HEK293 (cell line): Measurements from ENCODE around the gene DCAF5.

Experiments used
- CTCF ChIA-PET: fragments of 350-600 bp; formaldehyde crosslinking; extraction: SDS; loops from one replicate; lab custom pipeline; 2021; ENCODE audit warnings: antibody characterized with exemption; lab: Yijun Ruan, JAX
- POLR2A ChIA-PET: fragments of 300-600 bp; formaldehyde crosslinking; extraction: SDS; loops from one replicate; lab custom pipeline; 2020; ENCODE audit warnings: antibody characterized with exemption, inconsistent platforms; lab: Yijun Ruan, JAX
- H3K27ac ChIP-seq: fragments of 200-500 bp; sonication (Bioruptor generic); 2 replicates; pipeline ENCODE4 v1.5.1; 2014; ENCODE audit warnings: low read depth, low read length, control low read depth, inconsistent platforms; ENCODE audit errors: extremely low read depth
- H3K36me3 ChIP-seq, 2 experiments: fragments of 200-500 bp in 1 of 2; sonication (Bioruptor generic) in 1 of 2; 1 replicate in 1 of 2; 2 replicates in 1 of 2; pipeline ENCODE4 v1.5.1; 2014 to 2017; ENCODE audit warnings: inconsistent platforms in 2 of 2, low read length in 2 of 2; ENCODE audit not compliant: control insufficient read depth in 2 of 2, insufficient read depth in 1 of 2
- H3K4me1 ChIP-seq: fragments of 200-500 bp; sonication (Bioruptor generic); 2 replicates; pipeline ENCODE4 v1.5.1; 2014; ENCODE audit warnings: mild to moderate bottlenecking, low read length, inconsistent platforms; ENCODE audit not compliant: control insufficient read depth, insufficient read depth
- H3K4me3 ChIP-seq: 2 replicates; pipeline ENCODE4 v1.5.1; 2011; ENCODE audit warnings: low read depth, mild to moderate bottlenecking, control low read depth, low read length, moderate library complexity
- H3K9me3 ChIP-seq: fragments of 200-500 bp; sonication (Bioruptor generic); 2 replicates; pipeline ENCODE4 v1.5.1; 2014; ENCODE audit warnings: low read depth, low read length, inconsistent platforms; ENCODE audit not compliant: control insufficient read depth, insufficient read depth
- GFI1B ChIP-seq: fragments of 450-650 bp; formaldehyde crosslinking; IDR thresholded peaks from 2 replicates; pipeline ENCODE4 v1.5.1; 2016; ENCODE audit warnings: missing biosample characterization, missing genetic modification characterization
- GLI2 ChIP-seq: fragments of 450-650 bp; formaldehyde crosslinking; IDR thresholded peaks from 2 replicates; pipeline ENCODE4; 2017; ENCODE audit warnings: missing biosample characterization, missing genetic modification characterization, low read depth, borderline replicate concordance
- PRDM1 ChIP-seq: fragments of 450-650 bp; formaldehyde crosslinking; IDR thresholded peaks from 2 replicates; pipeline ENCODE4; 2016; ENCODE audit warnings: missing biosample characterization, missing genetic modification characterization
- ZBTB11 ChIP-seq: fragments of 450-650 bp; formaldehyde crosslinking; conservative IDR thresholded peaks from 2 replicates; pipeline ENCODE4 v1.5.1; 2016; ENCODE audit warnings: low read depth, missing biosample characterization, missing genetic modification characterization
- ZBTB17 ChIP-seq: fragments of 450-650 bp; formaldehyde crosslinking; IDR thresholded peaks from 2 replicates; pipeline ENCODE4 v1.5.1; 2016; ENCODE audit warnings: missing biosample characterization, missing genetic modification characterization
- ZBTB48 ChIP-seq: fragments of 450-650 bp; formaldehyde crosslinking; IDR thresholded peaks from 2 replicates; pipeline ENCODE4 v1.5.1; 2016; ENCODE audit warnings: missing biosample characterization, missing genetic modification characterization
- ZIC2 ChIP-seq: fragments of 450-650 bp; formaldehyde crosslinking; IDR thresholded peaks from 2 replicates; pipeline ENCODE4 v1.5.1; 2016; ENCODE audit warnings: missing biosample characterization, missing genetic modification characterization
- ZNF10 ChIP-seq: fragments of 450-650 bp; formaldehyde crosslinking; IDR thresholded peaks from 2 replicates; pipeline ENCODE4 v1.5.1; 2017; ENCODE audit warnings: missing biosample characterization, missing genetic modification characterization
- ZNF114 ChIP-seq: fragments of 450-650 bp; formaldehyde crosslinking; IDR thresholded peaks from 2 replicates; pipeline ENCODE4 v1.5.0; 2017; ENCODE audit warnings: missing biosample characterization, missing genetic modification characterization
- ZNF140 ChIP-seq: fragments of 450-650 bp; formaldehyde crosslinking; IDR thresholded peaks from 2 replicates; pipeline ENCODE4 v1.5.1; 2016; ENCODE audit warnings: missing biosample characterization, missing genetic modification characterization
- ZNF292 ChIP-seq: fragments of 450-650 bp; formaldehyde crosslinking; IDR thresholded peaks from 2 replicates; pipeline ENCODE4 v1.5.1; 2016; ENCODE audit warnings: low read depth, missing biosample characterization, missing genetic modification characterization, borderline replicate concordance
- ZNF514 ChIP-seq: fragments of 450-650 bp; formaldehyde crosslinking; IDR thresholded peaks from 2 replicates; pipeline ENCODE4 v1.5.1; 2016; ENCODE audit warnings: missing biosample characterization, missing genetic modification characterization
- ZNF530 ChIP-seq: fragments of 450-650 bp; formaldehyde crosslinking; IDR thresholded peaks from 2 replicates; pipeline ENCODE4 v1.5.1; 2016; ENCODE audit warnings: low read depth, missing biosample characterization, missing genetic modification characterization
- ZNF629 ChIP-seq: fragments of 450-650 bp; formaldehyde crosslinking; IDR thresholded peaks from 2 replicates; pipeline ENCODE4 v1.5.1; 2017; ENCODE audit warnings: missing biosample characterization, missing genetic modification characterization
- ZNF654 ChIP-seq: fragments of 450-650 bp; formaldehyde crosslinking; IDR thresholded peaks from 2 replicates; pipeline ENCODE4 v1.5.1; 2016; ENCODE audit warnings: low read depth, missing biosample characterization, missing genetic modification characterization
- ZNF660 ChIP-seq: fragments of 450-650 bp; IDR thresholded peaks from 2 replicates; pipeline ENCODE4 v1.5.1; 2018; ENCODE audit warnings: missing biosample characterization, mild to moderate bottlenecking, missing genetic modification characterization
- ZNF677 ChIP-seq: fragments of 450-650 bp; IDR thresholded peaks from 2 replicates; pipeline ENCODE4 v1.5.0; 2018; ENCODE audit warnings: missing biosample characterization, mild to moderate bottlenecking, missing genetic modification characterization, moderate library complexity
- ZNF76 ChIP-seq: fragments of 450-650 bp; formaldehyde crosslinking; IDR thresholded peaks from 2 replicates; pipeline ENCODE4; 2016; ENCODE audit warnings: low read depth, missing biosample characterization, missing genetic modification characterization, borderline replicate concordance
- ZNF843 ChIP-seq: fragments of 450-650 bp; formaldehyde crosslinking; IDR thresholded peaks from 2 replicates; pipeline ENCODE4 v1.5.1; 2016; ENCODE audit warnings: missing biosample characterization, missing genetic modification characterization
- TF ChIP-seq, protein P1 (sequence below): fragments of 450-650 bp; formaldehyde crosslinking; IDR thresholded peaks from 2 replicates; pipeline ENCODE4 v1.5.1; 2017; ENCODE audit warnings: missing biosample characterization, missing genetic modification characterization
- TF ChIP-seq, protein P2 (sequence below): fragments of 450-650 bp; formaldehyde crosslinking; IDR thresholded peaks from 2 replicates; pipeline ENCODE4 v1.5.1; 2016; ENCODE audit warnings: missing biosample characterization, missing genetic modification characterization
- TF ChIP-seq, protein P3 (sequence below): fragments of 450-650 bp; formaldehyde crosslinking; IDR thresholded peaks from 2 replicates; pipeline ENCODE4 v1.5.1; 2016; ENCODE audit warnings: missing biosample characterization, missing genetic modification characterization

DCAF5 gene

GRCh38 chr14:69131176-69131575 is 21.7 kb downstream of the DCAF5 start:
- H3K4me3 ChIP-seq, result no peak overlapping the region
- ChIA-PET POLR2A (no interaction called here), CTCF (interaction anchor here (0.6 to 2.7 kb wide), 8 partner anchors 8 to 416 kb away, joined by 3 to 18 read pairs (median 4); no protein-coding TSS in a partner anchor)
- no peak overlapping the region for H3K27ac ChIP-seq
- H3K9me3 ChIP-seq, result no peaks in the 10 kb centered on the region
- H3K36me3 ChIP-seq, result no peaks in the 10 kb centered on the region; a peak in 1 of 3 replicates
- TF ChIP-seq ZNF514 (tag by site-specific recombination) (no peak), ZNF140 (tag by site-specific recombination) (no peak), ZIC2 (no peak), ZNF629 (0 out of 2 replicates have a peak, but pooled peaks have one; percentile 40), ZNF114 (no peak)
- TF ChIP-seq, protein P1, sequence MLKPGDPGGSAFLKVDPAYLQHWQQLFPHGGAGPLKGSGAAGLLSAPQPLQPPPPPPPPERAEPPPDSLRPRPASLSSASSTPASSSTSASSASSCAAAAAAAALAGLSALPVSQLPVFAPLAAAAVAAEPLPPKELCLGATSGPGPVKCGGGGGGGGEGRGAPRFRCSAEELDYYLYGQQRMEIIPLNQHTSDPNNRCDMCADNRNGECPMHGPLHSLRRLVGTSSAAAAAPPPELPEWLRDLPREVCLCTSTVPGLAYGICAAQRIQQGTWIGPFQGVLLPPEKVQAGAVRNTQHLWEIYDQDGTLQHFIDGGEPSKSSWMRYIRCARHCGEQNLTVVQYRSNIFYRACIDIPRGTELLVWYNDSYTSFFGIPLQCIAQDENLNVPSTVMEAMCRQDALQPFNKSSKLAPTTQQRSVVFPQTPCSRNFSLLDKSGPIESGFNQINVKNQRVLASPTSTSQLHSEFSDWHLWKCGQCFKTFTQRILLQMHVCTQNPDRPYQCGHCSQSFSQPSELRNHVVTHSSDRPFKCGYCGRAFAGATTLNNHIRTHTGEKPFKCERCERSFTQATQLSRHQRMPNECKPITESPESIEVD (tag by site-specific recombination), result peak; percentile 84
- TF ChIP-seq, protein P2, sequence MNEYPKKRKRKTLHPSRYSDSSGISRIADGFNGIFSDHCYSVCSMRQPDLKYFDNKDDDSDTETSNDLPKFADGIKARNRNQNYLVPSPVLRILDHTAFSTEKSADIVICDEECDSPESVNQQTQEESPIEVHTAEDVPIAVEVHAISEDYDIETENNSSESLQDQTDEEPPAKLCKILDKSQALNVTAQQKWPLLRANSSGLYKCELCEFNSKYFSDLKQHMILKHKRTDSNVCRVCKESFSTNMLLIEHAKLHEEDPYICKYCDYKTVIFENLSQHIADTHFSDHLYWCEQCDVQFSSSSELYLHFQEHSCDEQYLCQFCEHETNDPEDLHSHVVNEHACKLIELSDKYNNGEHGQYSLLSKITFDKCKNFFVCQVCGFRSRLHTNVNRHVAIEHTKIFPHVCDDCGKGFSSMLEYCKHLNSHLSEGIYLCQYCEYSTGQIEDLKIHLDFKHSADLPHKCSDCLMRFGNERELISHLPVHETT (tag by site-specific recombination), result no peak
- peaks cover 58% of the 10 kb centered on the region for H3K4me1 ChIP-seq

- Histone ChIP-seq H3K36me3 (no peaks in the 10 kb centered on the region), H3K27ac (no peak overlapping the region), H3K4me1 (peaks cover 49% of the 10 kb centered on the region), H3K9me3 (no peaks in the 10 kb centered on the region), H3K4me3 (no peak overlapping the region)
- ChIA-PET CTCF (interaction anchor here (0.5 to 2.7 kb wide), 42 partner anchors 8 to 1206 kb away, joined by 3 to 24 read pairs (median 4); partner anchors contain the start of gene DCAF5), POLR2A (interaction anchor here (1.0 kb wide), 1 partner anchor 63 kb away, joined by 3 read pairs; no protein-coding TSS in a partner anchor)
- peak; percentile 96 for TF ChIP-seq ZNF654
- TF ChIP-seq ZNF843 (tag by site-specific recombination), result no peak
- TF ChIP-seq GLI2 (tag by site-specific recombination), result no peak
- TF ChIP-seq GFI1B (tag by site-specific recombination), result 0 out of 2 replicates have a peak, but pooled peaks have one; percentile 7
- TF ChIP-seq ZNF677 (tag by site-specific recombination), result no peak
- TF ChIP-seq ZBTB17 (tag by site-specific recombination), result peak; percentile 45; the same call in 1 of the 2 replicates
- peak; percentile 74; the same call in 1 of the 2 replicates for TF ChIP-seq ZNF660
- TF ChIP-seq ZNF530 (tag by site-specific recombination), result no peak
- TF ChIP-seq ZNF76 (tag by site-specific recombination), result no peak
- peak; percentile 49; the same call in 1 of the 2 replicates for TF ChIP-seq ZBTB48 (tag by site-specific recombination)
- TF ChIP-seq ZBTB11, result no peak
- TF ChIP-seq, protein P3, sequence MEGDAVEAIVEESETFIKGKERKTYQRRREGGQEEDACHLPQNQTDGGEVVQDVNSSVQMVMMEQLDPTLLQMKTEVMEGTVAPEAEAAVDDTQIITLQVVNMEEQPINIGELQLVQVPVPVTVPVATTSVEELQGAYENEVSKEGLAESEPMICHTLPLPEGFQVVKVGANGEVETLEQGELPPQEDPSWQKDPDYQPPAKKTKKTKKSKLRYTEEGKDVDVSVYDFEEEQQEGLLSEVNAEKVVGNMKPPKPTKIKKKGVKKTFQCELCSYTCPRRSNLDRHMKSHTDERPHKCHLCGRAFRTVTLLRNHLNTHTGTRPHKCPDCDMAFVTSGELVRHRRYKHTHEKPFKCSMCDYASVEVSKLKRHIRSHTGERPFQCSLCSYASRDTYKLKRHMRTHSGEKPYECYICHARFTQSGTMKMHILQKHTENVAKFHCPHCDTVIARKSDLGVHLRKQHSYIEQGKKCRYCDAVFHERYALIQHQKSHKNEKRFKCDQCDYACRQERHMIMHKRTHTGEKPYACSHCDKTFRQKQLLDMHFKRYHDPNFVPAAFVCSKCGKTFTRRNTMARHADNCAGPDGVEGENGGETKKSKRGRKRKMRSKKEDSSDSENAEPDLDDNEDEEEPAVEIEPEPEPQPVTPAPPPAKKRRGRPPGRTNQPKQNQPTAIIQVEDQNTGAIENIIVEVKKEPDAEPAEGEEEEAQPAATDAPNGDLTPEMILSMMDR (tag by site-specific recombination), result peak; percentile 69; the same call in 1 of the 2 replicates
- 0 out of 2 replicates have a peak, but pooled peaks have one; percentile 17 for TF ChIP-seq PRDM1 (tag by site-specific recombination)
- no peak for TF ChIP-seq ZNF292
- 0 out of 2 replicates have a peak, but pooled peaks have one; percentile 15 for TF ChIP-seq ZNF10
Measured at GRCh38 chr14:69129264-69129880, 23.5 kb downstream of the DCAF5 start.
